H54 (cell line): ENCODE measurements around the gene TEAD3.
A peak's percentile ranks its signal among the peaks of the same experiment; 100 is the strongest.
"Not testable (repeated sequence)": the region's sequence is repeated elsewhere in the genome, so short reads cannot be mapped to it uniquely, and the experiment has no call there.

ENCODE experiments used
- DNase-seq: peaks from one replicate; pipeline ENCODE4 v3.0.0; 2011; ENCODE audit warnings: low spot score, mixed read lengths; ENCODE audit not compliant: insufficient read length
- FAIRE-seq: peaks from 3 replicates; lab custom pipeline; 2011; peaks lifted over from hg19 to GRCh38; lab: Jason Lieb, UNC
- POLR2A ChIP-seq: IDR thresholded peaks from 2 replicates; pipeline ENCODE4 v1.6.1; 2011; ENCODE audit warnings: low read depth, mild to moderate bottlenecking, low read length

TEAD3 gene

DNA sequence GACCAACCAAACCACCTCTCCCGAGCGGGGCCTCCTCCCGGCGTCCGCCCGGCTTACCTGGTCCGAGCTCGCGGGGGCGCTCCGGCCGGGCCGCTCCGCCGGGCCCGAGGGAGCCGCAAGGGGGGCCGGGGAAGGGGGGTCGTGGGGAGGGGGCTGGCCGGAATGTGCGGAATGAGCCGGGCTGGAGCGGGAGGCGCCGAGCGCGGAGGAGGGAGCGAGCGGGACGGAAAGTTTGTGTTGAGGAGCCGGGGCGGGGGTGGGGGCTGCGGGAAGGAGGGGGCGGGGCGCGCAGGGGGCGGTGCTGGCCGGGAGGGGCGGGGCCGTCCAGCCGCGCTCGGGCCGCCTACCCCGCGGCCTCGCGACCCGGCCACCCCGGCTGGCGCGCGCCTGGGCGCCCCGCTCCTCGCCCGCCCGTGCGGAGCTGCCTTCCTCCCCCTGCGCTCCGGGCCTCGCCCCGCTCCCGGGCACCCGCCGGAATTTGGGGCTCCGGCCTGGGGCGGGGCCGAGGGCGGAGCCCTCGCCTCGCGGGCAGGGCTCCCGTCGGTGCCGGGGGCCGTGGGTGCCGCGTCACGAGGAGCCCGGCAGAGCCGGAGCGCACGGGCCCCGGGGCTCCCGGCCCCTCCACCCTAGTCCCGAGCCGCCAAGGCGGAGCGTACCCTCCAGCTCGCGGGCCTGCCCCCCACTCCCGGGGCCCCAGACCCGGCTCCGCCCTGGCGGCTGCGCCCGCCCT is at the start of gene TEAD3:
TEAD3 (minus strand) TSS at position 239 of the 730 bp plus-strand sequence.
- TF ChIP-seq POLR2A = peak; percentile 5; the same call in 1 of the 2 replicates
- FAIRE-seq (no peak), DNase-seq (peak; percentile 86)

DNA sequence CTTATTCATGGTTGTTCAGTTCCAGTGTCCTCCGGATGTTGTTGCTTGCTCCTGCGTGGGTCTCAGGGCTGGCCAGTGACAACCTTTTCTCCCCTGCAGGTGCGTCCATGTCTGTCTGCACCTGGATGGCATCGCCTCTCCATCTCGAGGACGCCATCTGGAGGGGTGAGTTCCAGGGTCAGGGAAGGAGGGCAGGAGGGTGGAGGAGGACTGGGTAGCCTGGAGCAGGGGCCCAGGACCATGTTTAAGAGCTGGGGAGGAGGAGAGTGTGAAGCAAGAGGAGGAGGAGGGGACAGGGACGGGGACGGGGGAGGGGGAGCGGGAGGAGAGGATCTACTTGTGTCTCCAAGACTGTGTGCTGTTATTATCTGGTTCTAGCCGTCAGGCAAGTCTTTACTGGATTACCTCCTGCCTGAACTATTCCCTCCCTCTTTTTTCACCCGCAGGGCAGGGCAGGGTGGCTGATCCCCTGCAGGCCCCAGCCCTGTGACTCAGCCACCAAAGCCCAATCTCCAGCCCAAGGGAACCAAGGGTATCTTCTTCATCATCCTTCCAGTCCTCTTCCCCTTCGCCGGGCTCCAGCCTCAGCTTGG is 48.0 kb upstream of the TEAD3 start:
- no peak for FAIRE-seq
- no peak for DNase-seq
- TF ChIP-seq POLR2A = no peak

DNA sequence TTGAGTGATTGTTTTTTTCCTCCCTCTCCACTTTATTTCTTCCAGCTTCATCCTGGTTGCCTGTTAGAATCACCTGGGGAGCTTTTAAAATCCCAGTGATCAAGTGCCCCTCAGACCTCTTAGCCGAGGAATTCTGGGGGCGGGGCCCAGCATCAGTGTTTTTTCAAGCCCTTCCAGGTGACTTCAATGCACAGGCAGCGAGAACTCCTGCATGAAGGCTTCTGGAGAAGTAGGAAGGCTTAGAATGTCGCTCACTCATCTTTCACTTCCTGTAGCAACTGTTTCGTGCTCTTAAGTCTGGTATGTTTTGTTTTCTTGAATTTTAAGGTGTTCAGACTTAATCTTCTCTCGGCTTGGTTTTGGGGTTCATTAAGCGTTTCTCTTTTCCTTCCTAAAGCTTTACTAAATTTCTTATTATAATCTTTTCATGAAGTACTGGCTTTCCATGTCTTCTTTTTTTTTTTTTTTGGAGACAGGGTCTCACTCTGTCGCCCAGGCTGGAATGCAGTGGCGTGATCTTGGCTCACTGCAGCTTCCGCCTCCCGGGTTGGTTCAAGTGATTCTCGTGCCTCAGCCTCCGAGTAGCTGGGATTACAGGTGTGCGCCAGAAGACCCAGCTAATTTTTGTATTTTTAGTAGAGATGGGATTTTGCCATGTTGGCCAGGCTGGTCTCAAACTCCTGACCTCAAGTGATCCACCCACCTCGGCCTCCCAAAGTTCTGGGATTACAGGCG is 46.7 kb upstream of the TEAD3 start:
- DNase-seq (no peak), FAIRE-seq (no peak)
- no peak for TF ChIP-seq POLR2A

DNA sequence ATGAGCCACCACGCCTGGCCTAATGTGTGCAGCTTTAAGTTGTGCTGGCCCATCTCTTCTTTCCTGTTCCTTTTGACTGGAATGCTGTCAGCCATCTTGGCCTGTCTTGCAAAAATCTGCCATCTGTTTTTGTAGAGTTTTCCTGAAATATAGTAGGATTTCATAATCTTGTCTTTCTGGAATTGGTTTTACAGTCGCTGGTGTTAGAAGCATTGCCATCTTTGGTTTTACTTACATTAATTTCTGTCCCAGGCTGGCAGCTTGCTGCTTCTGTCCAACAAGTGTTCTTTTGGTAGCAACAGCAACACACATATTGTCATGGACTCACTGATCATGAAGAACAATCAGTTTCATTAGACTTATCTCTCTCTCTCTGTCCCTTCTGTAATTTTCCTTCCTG is 45.0 kb upstream of the TEAD3 start:
- no peak for TF ChIP-seq POLR2A
- FAIRE-seq = no peak
- DNase-seq = no peak

DNA sequence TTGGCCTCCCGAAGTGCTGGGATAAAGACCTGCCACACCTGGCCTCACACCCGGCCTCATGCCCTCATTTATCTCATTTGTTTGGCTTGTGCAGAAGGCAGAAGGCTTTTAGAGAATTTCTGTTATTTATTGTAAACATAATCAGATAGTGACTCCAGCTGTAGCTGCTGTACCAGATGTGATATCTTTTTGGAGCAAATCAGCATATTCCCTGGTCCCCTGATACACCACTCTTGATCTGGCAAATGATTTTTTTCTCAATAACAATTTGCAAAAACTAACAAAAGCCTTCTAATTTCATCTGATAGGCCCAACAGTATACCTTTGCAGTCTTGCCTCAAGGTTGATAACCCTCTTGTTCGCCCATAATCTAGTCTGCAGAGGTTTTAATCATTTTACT is 42.3 kb upstream of the TEAD3 start:
- no peak for DNase-seq
- no peak for TF ChIP-seq POLR2A
- no peak for FAIRE-seq

DNA sequence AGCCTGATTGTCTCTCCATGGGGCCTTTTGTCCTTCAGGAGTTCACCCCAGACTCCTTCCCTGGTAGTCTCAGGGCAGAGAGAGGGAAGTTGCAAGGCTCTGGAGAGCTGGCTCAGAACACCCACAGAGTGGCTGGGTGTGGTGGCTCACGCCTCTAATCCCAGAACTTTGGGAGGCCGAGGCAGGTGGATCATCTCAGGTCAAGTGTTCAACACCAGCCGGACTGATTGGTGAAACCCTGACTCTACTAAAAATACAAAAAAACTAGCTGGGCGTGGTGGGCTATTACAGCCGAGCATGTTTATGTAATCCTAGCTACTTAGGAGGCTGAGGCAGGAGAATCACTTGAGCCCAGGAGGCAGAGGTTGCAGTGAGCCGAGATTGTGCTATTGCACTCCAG is 39.0 kb upstream of the TEAD3 start:
- FAIRE-seq, DNase-seq: not testable (repeated sequence)

DNA sequence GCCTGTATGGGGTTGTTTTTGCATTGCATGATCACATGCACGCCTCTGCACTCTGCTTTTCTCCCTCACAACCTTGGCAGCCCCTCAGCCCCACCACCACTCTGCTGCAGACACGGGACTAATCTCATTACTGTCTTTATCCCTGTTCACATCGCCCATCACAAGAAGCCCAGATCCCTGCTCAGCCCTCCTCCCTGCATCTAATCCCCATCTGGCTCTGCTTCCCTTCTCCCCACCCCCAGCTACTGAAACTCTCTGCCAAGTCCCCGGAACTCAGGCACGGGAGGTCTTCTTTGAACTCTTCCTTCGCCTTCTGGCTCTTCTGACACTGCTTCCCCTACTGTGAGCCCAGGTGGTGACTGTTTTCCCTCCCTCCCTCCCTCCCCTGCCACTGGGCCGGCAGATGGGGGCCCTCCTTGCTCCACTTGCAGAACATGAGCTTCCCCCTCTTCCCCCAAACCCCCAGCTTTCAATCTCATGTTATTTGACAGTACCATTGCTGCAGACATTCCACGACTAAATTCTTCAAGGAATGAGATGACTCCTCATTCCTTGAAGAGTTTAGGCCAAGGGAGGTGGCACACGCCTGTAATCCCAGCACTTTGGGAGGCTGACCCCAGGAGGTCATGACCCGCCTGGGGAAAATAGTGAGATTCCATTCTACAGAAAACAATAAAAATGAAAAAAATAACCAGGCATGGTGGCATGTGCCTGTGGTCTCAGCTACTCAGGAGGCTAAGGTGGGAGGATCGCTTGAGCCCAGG is 37.7 kb upstream of the TEAD3 start:
- no peak for FAIRE-seq
- TF ChIP-seq POLR2A = no peak
- DNase-seq = no peak

DNA sequence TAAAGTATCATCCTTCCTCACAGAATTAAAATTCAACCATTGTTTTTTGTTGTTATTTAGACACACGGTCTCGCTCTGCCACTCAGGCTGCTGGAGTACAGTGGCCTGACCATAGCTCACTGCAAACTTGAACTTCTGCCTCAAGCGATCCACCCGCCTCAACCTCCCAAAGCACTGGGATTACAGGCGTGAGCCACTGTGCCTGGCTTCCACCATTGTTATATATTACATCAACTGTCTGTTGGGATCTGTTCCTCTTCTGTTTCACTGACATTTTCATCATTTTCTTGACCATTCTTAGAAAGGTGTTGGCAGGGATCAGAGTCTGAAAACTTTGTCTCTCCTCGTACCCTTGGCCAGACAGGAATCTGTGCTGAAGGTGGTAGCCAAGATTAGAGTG is 37.1 kb upstream of the TEAD3 start:
- FAIRE-seq (no peak), DNase-seq (no peak)
- no peak for TF ChIP-seq POLR2A

DNA sequence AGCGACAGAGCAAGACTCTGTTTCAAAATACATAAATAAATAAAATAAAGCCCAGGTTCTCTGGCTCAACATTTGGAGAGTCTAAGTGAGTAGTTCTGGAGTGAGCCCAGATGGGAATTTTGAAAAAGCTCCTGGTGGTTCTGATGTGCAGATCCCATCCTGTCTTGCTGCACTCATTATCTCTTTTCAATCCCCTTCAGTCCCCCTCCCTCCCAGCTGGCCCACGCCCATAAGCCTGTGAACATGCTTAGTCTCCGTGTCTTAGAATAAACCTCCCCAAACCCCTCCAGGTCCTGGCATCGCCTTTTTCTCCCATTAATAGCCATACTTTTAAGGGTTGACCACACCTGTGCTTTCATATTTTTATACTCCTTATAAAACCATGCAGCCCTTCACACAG is 35.2 kb upstream of the TEAD3 start:
- FAIRE-seq = no peak
- TF ChIP-seq POLR2A = no peak
- DNase-seq = no peak

DNA sequence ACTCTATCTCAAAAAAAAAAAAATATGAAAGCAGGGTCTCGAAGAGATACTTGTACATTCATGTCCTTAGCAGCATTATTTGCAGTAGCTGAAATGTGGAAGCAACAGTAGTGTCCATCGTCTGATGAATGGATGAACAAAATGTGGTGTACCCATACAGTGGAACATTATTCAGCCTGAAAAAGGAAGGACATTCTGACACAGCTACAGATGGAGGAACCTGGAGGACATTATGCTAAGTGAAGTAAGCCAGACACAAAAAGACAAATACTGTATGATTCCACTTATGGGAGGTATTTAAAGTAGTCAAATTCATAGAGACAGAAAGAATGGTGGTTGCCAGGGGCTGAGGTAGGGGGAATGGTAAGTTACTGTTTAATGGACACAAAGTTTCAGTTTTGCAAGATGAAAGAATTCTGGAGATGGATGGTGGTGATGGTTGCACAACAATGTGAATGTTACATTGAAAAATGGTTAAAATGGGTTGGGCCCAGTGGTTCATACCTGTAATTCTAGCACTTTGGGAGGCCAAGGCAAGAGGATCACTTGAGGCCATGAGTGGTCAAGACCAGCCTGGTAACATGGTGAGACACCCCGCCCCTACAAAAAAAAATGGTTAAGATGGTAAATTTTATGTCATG is 27.6 kb upstream of the TEAD3 start:
- FAIRE-seq (no peak), DNase-seq (no peak)
- TF ChIP-seq POLR2A = no peak

DNA sequence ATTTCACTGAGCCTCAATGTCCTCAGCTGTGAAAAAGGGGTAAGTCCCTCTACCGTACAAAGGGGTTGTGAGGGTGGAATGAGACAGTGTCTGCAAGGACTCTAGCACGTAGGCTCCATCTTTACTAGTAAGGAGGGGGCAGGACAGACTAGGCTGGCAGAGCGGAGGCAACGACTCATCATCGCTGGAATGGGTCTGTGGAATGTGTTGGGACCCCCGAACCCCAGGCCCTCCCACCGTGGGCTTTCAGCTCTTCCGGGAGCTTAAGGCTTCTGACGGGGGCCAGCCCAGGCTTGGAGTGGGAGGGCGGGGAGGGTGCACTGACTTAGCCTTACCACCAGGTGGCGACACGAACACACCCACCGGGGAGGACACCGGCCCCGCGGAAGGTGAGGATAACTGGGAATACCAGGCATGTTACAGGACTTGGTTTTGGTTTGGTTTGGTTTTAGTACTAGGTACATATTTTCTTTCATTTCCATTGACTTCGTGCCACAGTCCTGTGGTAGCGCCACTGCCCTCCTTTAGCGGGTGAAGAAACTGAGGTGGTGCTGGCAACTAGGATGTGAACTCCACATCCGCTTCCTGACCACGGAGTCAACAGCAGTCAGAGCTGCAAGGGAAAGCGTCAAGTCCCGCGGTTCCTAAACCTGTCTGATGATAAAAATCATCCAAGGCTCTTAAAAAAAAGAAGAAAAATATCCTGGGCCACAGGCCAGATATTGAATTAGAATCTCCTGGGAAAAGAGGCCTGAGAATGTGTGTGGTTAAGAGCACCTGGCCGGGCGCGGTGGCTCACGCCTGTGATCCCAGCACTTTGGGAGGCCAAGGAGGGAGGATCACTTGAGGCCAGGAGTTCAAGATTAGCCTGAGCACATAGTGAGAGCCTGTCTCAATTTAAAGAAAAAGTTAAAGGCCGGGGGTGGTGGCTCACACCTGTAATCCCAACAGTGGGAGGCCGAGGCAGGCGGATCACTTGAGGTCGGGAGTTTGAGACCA is 26.1 kb upstream of the TEAD3 start:
- TF ChIP-seq POLR2A = no peak
- peak; percentile 87 for DNase-seq
- peak; percentile 48 for FAIRE-seq

DNA sequence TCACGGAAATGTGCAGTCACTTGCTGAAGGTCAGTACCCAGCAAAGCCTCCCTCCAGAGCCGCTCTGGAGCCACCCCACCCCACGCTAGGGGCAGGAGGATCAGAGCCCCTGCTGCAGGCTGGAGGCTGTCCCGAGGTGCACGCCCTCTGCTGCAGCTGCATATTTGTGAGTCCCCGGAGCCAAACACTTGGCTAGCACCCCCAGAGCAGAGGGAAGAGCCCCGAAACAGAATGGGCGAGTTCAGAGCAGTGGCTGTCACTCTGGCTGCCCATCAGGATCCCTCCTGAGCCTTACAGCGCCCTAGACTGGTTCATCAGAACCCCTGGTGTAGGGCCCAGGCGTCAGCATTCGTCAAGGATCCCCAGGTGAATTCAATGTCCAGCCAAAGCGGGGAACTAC is 25.3 kb upstream of the TEAD3 start:
- no peak for DNase-seq
- FAIRE-seq = no peak
- no peak for TF ChIP-seq POLR2A

DNA sequence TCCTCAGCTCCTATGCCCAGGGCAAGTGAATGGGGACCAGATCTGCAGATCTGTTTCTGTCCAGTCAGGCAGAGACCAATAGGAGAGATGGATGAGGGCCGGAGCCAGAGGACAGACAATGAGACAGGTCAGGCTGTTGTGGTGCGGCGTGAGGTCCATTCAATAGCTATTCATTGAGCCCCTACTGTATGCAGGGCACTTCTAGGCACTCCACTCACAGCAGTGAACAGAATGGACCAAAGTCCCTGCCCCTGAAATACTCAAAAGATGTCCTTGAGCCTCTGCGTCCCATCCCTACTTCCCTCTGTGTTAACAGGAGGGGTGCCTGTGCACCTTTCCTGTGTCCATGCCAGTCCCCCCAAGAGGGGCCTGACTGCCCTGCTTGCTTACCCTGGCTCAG is 24.4 kb upstream of the TEAD3 start:
- no peak for TF ChIP-seq POLR2A
- DNase-seq (no peak), FAIRE-seq (no peak)
